ENCODE measurements around the gene VPS13A. TPM values are rescaled to one million over a fixed set of nuclear protein-coding genes. Genes with fewer than 3 reads are reported as not detected.
"Not testable (repeated sequence)": the region's sequence is repeated elsewhere in the genome, so short reads cannot be mapped to it uniquely, and the experiment has no call there.

The VPS13A gene
- total and polyA plus RNA-seq, 2 donors (not counting 1 experiment from before 2014, with no cell fraction given), result 12.8 to 39.3 TPM

GRCh38 chr9:77440057-77440456 lies 262.7 kb downstream of the VPS13A start:
- Histone ChIP-seq H2AFZ (ENCODE audit: low read length) (peak overlapping the region; percentile 65), H3K9ac (ENCODE audit: insufficient read depth, low read length) (peak overlapping the region; percentile 34), H3K36me3 (ENCODE audit: control insufficient read depth, insufficient read depth, low read length) (no peaks in the 10 kb centered on the region), H4K20me1 (ENCODE audit: control insufficient read depth, extremely low read depth, insufficient read depth, low read length) (no peaks in the 10 kb centered on the region), H3K27me3 (ENCODE audit: control insufficient read depth, insufficient read depth, low read length) (no peaks in the 10 kb centered on the region), H3K9me3 (ENCODE audit: control insufficient read depth, insufficient read depth, low read depth, low read length) (no peaks in the 10 kb centered on the region), H3K27ac (ENCODE audit: insufficient read depth, low read length) (no peak overlapping the region), H3K4me1 (ENCODE audit: control insufficient read depth, extremely low read depth, insufficient read depth, low read length) (no peaks in the 10 kb centered on the region), H3K4me3 (replicated peaks in 1 of 4; ENCODE audit: control extremely low read depth in 1 of 4, insufficient read depth in 1 of 4, low read depth in 3 of 4, low read length in 4 of 4) (peak overlapping the region in 1 of 4 experiments; percentile 37), H3K79me2 (ENCODE audit: control insufficient read depth, insufficient read depth, low read length) (no peaks in the 10 kb centered on the region), H3K4me2 (ENCODE audit: extremely low read depth, insufficient read depth, low read length) (no peak overlapping the region)
- peak; percentile 45 to 62 for DNase-seq (ENCODE audit: low read depth in 2 of 2)
- no peak for TF ChIP-seq CTCF (conservative IDR thresholded peaks at IDR 0.05 in 1 of 2, IDR thresholded peaks at IDR 0.05 in 1 of 2; ENCODE audit: low read depth in 1 of 2, low read length in 2 of 2)
- no peak for TF ChIP-seq EZH2 (IDR thresholded peaks at IDR 0.05; ENCODE audit: low read length, missing control alignments)

- DNase-seq (ENCODE audit: low read depth in 2 of 2); H3K4me2 ChIP-seq (ENCODE audit: extremely low read depth, insufficient read depth, low read length); H3K9me3 ChIP-seq (ENCODE audit: control insufficient read depth, insufficient read depth, low read depth, low read length); H3K27me3 ChIP-seq (ENCODE audit: control insufficient read depth, insufficient read depth, low read length); H3K9ac ChIP-seq (ENCODE audit: insufficient read depth, low read length); H2AFZ ChIP-seq (ENCODE audit: low read length); H3K4me3 ChIP-seq (replicated peaks in 1 of 4; ENCODE audit: control extremely low read depth in 1 of 4, insufficient read depth in 1 of 4, low read depth in 3 of 4, low read length in 4 of 4); H3K27ac ChIP-seq (ENCODE audit: insufficient read depth, low read length); H4K20me1 ChIP-seq (ENCODE audit: control insufficient read depth, extremely low read depth, insufficient read depth, low read length); H3K36me3 ChIP-seq (ENCODE audit: control insufficient read depth, insufficient read depth, low read length); H3K4me1 ChIP-seq (ENCODE audit: control insufficient read depth, extremely low read depth, insufficient read depth, low read length); H3K79me2 ChIP-seq (ENCODE audit: control insufficient read depth, insufficient read depth, low read length): not testable (repeated sequence)
Measured at GRCh38 chr9:77441124-77441523, 263.8 kb downstream of the VPS13A start.

GRCh38 chr9:77442436-77442835 lies 265.1 kb downstream of the VPS13A start:
- H2AFZ ChIP-seq (ENCODE audit: low read length), result no peak overlapping the region

More at GRCh38 chr9:77442436-77442835, 265.1 kb downstream of the VPS13A start:
- Histone ChIP-seq H4K20me1 (ENCODE audit: control insufficient read depth, extremely low read depth, insufficient read depth, low read length) (no peaks in the 10 kb centered on the region), H3K27ac (ENCODE audit: insufficient read depth, low read length) (no peak overlapping the region), H3K4me3 (replicated peaks in 1 of 4; ENCODE audit: control extremely low read depth in 1 of 4, insufficient read depth in 1 of 4, low read depth in 3 of 4, low read length in 4 of 4) (no peak overlapping the region), H3K4me2 (ENCODE audit: extremely low read depth, insufficient read depth, low read length) (no peak overlapping the region), H3K36me3 (ENCODE audit: control insufficient read depth, insufficient read depth, low read length) (no peaks in the 10 kb centered on the region), H3K79me2 (ENCODE audit: control insufficient read depth, insufficient read depth, low read length) (no peaks in the 10 kb centered on the region), H3K9ac (ENCODE audit: insufficient read depth, low read length) (no peak overlapping the region), H3K9me3 (ENCODE audit: control insufficient read depth, insufficient read depth, low read depth, low read length) (no peaks in the 10 kb centered on the region), H3K27me3 (ENCODE audit: control insufficient read depth, insufficient read depth, low read length) (no peaks in the 10 kb centered on the region), H3K4me1 (ENCODE audit: control insufficient read depth, extremely low read depth, insufficient read depth, low read length) (no peaks in the 10 kb centered on the region)
- TF ChIP-seq EZH2 (IDR thresholded peaks at IDR 0.05; ENCODE audit: low read length, missing control alignments) (no peak), CTCF (conservative IDR thresholded peaks at IDR 0.05 in 1 of 2, IDR thresholded peaks at IDR 0.05 in 1 of 2; ENCODE audit: low read depth in 1 of 2, low read length in 2 of 2) (no peak)
- no peak for DNase-seq (ENCODE audit: low read depth in 2 of 2)

Measured in fibroblast of lung (primary cell).